Omental fat pad (tissue), 4 donors: ENCODE data around the gene NMNAT2. TPM values are rescaled to one million over a fixed set of nuclear protein-coding genes. Genes with fewer than 3 reads are reported as not detected.

ENCODE experiments used
- ATAC-seq: fragments of 150-250 bp; one replicate; pipeline ENCODE4 v1.9.1; 2016; ENCODE audit warnings: mild to moderate bottlenecking, moderate library complexity; ENCODE audit not compliant: low FRiP score
- DNase-seq: peaks from one replicate; pipeline ENCODE4 v3.0.0-alpha.2; 2019; ENCODE audit warnings: low spot score
- total RNA-seq, 4 donors: library from RNA; depleted of rRNA; stranded (reverse); fragments of >200 nt; gene quantifications; one replicate each; pipeline ENCODE4 v1.1.0, GENCODE V29; 2016
- TF ChIP-seq, protein P1 (sequence below), 3 donors: fragments of 450-650 bp; IDR thresholded peaks; one replicate each; pipeline ENCODE4 v1.5.1; 2016 to 2017; ENCODE audit warnings: antibody characterized with exemption in 3 of 3, mild to moderate bottlenecking in 3 of 3, moderate library complexity in 2 of 3

NMNAT2 gene
- total RNA-seq, 4 donors from 2014 or later: 0.84 to 11.3 (median 5.2) TPM

DNA sequence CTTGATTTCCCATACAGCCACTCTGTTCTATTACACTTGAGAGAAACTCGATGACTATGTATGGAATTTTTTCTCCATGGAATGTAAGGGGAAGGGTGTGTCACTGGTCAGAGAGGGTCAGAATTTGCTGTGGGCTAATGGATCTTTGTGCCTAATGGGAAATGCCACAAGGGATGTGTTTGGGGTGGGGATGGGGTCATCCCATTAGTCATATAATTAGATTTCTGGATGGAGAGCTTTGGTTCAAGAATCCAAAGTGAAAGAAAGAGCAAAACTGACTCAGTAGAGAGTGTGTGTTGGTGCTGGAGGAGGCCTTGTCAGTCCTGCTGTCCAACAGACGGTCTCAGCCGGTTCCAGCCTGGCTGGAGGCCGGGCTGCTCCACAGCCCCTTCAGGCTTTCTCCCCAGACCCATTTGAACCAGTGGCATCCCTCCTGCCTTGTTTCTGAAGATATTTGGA, 145.8 kb downstream of the NMNAT2 start:
- DNase-seq (no peak), ATAC-seq (peak; percentile 26)
- TF ChIP-seq, protein P1, sequence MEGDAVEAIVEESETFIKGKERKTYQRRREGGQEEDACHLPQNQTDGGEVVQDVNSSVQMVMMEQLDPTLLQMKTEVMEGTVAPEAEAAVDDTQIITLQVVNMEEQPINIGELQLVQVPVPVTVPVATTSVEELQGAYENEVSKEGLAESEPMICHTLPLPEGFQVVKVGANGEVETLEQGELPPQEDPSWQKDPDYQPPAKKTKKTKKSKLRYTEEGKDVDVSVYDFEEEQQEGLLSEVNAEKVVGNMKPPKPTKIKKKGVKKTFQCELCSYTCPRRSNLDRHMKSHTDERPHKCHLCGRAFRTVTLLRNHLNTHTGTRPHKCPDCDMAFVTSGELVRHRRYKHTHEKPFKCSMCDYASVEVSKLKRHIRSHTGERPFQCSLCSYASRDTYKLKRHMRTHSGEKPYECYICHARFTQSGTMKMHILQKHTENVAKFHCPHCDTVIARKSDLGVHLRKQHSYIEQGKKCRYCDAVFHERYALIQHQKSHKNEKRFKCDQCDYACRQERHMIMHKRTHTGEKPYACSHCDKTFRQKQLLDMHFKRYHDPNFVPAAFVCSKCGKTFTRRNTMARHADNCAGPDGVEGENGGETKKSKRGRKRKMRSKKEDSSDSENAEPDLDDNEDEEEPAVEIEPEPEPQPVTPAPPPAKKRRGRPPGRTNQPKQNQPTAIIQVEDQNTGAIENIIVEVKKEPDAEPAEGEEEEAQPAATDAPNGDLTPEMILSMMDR (IDR thresholded peaks at IDR 0.05): no peak

DNA sequence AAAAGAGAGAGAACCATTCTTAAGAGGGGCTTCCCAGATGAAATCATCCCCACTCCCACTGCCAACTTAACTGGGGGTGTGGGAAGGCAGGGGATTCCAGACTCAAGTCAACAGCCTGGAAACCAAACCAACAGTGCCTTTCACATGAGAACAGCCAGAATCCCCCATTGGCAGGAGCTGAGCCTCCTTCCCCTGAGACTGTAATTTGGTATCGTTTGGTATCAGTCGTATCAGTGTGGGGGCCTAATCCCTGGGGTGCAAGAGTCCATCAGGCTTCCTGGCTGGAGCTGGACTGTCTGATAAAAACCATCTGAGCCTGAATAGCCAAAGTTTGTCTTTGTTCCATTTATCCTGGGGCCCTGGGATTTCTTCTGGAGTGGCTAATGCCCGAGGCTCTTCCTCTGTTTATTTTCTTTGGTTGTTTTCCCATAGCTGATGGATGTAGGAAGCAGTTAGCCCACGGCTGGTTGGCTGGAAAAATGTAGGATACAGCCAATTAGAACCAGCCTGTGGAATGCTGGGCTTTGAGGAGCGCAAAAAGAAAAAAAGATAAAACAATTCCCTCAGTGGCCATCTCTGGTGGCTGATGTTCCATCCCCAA, 147.5 kb downstream of the NMNAT2 start:
- ATAC-seq: no peak
- TF ChIP-seq, protein P1 (IDR thresholded peaks at IDR 0.05): no peak
- DNase-seq: no peak

DNA sequence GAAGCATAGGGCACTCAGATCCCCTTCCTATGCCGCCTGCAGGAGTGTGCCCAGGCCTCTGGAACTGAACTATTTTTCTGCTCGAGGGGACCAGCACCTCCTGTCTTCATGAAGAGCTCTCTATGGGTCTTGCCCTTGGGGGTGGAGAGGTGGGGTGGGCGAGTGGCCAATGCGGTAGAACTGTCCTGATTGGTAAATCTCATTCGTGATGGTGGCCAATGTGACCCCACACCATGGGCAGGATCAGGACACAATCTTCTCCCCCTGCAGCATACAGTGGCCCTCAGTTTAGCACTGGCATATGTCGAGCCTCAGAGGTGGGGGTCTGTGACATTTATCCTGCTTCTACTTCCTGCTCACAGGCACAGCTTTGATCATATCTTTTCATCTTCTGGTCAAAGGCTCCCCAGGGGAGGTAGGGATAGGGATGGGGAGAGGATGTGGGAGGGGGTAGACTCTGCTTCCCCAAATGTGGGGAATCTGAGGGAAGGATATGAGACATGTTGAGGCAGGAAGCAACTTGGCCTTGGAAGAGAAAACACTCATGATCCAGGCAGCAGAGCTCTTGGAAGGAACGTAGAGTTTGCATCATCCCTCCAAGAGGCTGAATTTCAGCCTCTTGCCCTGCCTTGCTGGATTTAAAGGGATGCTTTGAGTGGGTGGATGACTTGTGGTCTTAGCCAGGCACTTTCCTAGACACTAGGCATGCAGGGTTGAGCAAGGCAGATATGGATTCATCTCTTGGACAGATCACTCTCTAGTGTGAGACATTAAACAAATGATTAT, 150.3 kb downstream of the NMNAT2 start:
- peak; percentile 89 for ATAC-seq
- TF ChIP-seq, protein P1 (IDR thresholded peaks at IDR 0.05): no peak
- DNase-seq: no peak

DNA sequence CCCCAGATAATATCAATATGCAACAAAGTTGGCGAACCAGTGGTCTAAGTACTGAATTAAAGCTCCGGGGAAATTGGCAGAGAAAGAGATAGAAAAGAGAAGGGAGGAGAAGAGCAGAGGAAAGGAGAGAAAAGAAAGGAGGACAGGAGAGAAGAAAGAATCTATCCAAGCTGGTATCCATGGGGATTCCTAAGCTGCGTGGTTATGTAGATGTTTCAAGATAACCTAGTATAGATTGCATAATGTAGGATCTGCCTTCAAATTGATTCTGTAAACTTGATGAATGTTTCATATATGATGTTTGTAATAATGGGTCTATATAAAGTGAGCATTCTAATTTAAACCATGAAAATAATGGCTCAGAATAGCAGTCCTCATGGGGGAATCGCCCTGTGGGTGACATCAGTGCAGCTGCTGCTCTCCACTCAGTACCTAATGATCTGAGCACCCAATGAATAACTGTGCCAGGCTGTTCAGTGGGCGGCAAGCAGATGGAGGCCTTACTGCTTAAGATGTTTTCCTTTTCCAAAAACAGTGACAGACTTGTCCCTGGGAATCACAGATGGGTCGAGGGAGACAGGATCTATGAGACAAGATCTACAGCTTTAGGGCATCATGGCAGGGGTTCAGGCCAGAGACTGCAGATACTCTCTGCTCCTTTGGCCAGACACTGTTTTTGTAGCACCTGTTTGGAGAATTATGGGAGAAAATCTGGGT, 154.1 kb downstream of the NMNAT2 start:
- no peak for ATAC-seq
- TF ChIP-seq, protein P1 (IDR thresholded peaks at IDR 0.05): no peak
- no peak for DNase-seq

DNA sequence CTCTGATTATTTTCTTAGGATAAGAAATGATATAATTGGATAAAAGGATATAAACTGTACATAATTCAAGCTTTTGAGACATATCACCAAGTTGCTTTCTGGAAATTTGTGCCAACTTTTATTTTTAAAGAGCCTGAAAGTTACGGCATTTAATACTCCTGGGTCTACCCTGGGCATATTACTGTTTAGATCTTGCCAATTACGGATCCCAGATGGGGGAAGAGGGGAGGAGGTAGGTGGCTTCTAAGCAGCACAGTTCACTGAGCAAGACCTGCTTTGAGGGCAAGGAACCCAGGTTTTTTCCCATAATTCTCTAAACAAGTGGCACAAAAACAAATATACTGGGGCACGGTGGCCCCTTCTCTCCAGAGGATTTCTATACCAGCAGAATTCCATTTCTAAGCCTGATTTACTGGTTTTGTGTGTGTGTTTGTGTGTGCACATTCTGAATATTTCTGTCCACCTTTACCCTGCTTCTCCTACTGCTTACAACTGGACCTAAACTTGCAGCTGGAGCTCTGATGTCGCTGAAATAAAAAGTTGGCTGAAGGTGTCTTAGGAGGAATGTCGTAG, 155.5 kb downstream of the NMNAT2 start:
- ATAC-seq: no peak
- no peak for DNase-seq
- TF ChIP-seq, protein P1 (IDR thresholded peaks at IDR 0.05): no peak

DNA sequence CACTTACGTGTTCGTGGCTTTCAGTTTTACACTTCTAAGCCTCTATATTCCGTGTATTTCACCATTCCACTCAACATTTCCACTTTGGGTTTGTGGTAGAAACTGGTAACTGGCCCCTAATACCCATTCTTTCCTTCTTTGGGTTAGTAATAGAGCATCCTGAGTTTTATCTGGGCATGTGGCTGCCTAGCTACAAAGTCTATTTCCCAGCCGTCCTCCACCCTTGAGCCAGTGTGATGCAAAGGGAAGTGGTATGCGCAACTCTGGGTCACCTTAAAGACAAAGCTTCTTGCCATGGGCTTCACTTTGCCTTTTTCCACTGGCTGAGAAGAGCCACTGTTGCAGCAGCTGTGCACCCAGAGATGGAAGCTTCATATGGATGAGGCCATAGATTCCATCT, 158.3 kb downstream of the NMNAT2 start:
- ATAC-seq (no peak), DNase-seq (no peak)
- TF ChIP-seq, protein P1 (IDR thresholded peaks at IDR 0.05): no peak
